ENCODE measurements around the gene PBRM1.

DNA sequence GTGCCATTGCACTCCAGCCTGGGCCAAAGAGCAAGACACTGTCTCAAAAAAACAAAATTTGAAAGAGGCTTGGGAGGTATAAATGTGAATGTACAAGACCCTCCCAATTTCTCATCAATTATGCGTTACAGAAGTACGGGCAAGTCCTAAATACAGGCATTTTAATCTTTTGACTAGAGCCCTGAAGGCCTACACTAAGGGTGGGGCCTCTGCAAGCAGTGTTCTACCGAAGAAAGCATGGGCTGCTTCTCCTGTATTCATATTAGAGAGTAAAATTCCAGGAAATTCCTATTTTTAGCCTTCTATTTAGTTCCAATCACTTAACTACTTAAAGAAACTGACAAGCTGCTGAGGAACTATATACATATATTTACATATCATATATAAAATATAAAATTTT lies 25.7 kb downstream of the PBRM1 start:
- TF ChIP-seq CTCF (IDR thresholded peaks at IDR 0.05) = no peak
- no peak for TF ChIP-seq EZH2 (IDR thresholded peaks at IDR 0.05; ENCODE audit: borderline replicate concordance, insufficient read depth, low read depth, low read length, poor library complexity, severe bottlenecking)
